Measurements from ENCODE around the gene LYPD5.
A peak's percentile ranks its signal among the peaks of the same experiment; 100 is the strongest.

DNA sequence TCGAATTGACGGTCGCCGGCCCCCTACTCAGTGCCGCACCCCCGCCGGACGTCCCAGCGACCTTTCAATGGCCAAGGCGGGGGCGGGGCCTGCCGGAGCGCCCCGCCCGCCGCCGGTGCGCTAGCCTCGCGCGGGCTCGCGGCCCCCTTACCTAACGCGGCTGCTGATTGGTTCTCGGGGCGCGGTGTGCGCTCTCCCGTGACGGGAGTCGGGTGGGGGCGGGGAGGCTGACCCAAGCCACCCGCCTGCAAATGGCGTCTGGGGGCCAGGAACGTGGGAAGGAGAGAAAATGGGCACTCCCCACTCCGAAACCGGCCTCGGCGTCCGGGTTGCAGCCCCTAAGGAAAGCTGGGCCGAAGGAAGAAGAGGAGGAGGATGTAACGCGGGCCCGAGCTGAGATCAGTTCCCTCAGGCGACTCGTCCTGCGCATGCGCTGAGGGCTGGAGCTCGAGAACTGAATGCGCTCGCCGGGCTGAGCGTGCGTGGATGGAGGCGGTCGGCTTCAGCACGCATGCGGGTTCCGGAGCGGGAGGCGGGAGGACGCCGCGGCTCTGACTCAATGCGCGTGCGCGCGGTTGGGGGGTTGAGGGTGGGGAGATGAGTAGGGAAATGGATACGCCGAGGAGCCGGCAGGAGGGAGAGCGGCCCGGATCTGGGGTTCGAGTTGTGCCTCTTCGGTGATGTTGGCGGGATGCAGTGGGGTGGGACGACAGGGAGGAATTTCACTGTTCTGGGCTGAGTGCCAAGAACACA, 47.6 kb downstream of the LYPD5 start, which contains the start of gene SMG9:
- TF ChIP-seq POLR2A (IDR thresholded peaks at IDR 0.05), result peak; percentile 37
- TF ChIP-seq, protein P1, sequence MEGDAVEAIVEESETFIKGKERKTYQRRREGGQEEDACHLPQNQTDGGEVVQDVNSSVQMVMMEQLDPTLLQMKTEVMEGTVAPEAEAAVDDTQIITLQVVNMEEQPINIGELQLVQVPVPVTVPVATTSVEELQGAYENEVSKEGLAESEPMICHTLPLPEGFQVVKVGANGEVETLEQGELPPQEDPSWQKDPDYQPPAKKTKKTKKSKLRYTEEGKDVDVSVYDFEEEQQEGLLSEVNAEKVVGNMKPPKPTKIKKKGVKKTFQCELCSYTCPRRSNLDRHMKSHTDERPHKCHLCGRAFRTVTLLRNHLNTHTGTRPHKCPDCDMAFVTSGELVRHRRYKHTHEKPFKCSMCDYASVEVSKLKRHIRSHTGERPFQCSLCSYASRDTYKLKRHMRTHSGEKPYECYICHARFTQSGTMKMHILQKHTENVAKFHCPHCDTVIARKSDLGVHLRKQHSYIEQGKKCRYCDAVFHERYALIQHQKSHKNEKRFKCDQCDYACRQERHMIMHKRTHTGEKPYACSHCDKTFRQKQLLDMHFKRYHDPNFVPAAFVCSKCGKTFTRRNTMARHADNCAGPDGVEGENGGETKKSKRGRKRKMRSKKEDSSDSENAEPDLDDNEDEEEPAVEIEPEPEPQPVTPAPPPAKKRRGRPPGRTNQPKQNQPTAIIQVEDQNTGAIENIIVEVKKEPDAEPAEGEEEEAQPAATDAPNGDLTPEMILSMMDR (IDR thresholded peaks at IDR 0.05), result no peak

All from testis (tissue), 2 donors.